ENCODE results near the gene GFRA1.
A peak's percentile ranks its signal among the peaks of the same experiment; 100 is the strongest.

GFRA1 gene

DNA sequence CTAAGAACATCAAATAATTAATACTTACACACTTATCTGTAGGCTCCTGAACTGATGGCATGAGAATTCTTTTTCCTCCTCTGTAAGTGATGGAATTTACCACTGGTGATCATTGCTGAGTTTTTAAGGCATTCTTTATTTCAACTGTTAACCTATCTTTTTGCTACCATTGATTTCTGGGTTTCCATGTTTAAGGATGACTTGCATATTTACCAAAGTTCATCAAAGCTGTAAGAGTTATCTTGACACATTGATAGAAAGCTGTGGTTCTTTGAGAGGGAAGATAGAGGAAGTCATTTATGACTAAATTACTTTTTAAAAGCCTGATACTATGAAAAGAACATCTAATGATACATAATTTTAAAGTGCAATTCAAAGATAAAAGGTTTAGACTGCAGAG lies 19.5 kb upstream of the GFRA1 start:
- Histone ChIP-seq H3K4me1 (ENCODE audit: insufficient read depth, low read length) (no peaks in the 10 kb centered on the region), H3K27me3 (ENCODE audit: control insufficient read depth in 1 of 2, insufficient read depth in 2 of 2, low read length in 2 of 2) (no peaks in the 10 kb centered on the region), H3K4me3 (ENCODE audit: low read depth in 1 of 2, low read length in 2 of 2) (no peak overlapping the region), H3K36me3 (ENCODE audit: insufficient read depth, low read length) (no peaks in the 10 kb centered on the region), H3K9ac (ENCODE audit: low read length) (no peak overlapping the region), H3K9me3 (ENCODE audit: low read length) (no peaks in the 10 kb centered on the region), H3K27ac (ENCODE audit: low read depth, low read length) (no peak overlapping the region)

DNA sequence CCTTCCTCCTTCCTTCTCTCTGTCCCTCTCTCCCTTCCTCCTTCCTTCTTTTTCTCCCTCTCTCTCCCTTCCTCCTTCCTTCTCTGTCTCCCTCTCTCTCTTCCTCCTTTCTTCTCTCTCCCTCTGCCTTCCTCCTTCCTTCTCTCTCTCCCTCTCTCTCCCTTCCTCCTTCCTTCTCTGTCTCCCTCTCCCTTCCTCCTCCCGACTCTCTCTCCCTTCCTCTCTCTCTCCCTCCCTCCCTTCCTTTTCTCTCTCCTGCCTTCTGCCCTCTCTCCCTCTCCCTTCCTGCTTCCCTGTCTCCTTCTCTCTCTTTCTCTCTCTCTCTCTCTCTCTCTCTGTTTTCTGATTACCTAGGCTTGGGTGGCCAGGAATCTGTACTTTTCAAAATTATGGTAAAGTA lies 16.6 kb upstream of the GFRA1 start:
- Histone ChIP-seq H3K36me3 (ENCODE audit: insufficient read depth, low read length) (no peaks in the 10 kb centered on the region), H3K27me3 (ENCODE audit: control insufficient read depth in 1 of 2, insufficient read depth in 2 of 2, low read length in 2 of 2) (no peaks in the 10 kb centered on the region), H3K4me3 (ENCODE audit: low read depth in 1 of 2, low read length in 2 of 2) (no peak overlapping the region), H3K9ac (ENCODE audit: low read length) (no peak overlapping the region), H3K9me3 (ENCODE audit: low read length) (no peaks in the 10 kb centered on the region), H3K4me1 (ENCODE audit: insufficient read depth, low read length) (no peaks in the 10 kb centered on the region), H3K27ac (ENCODE audit: low read depth, low read length) (no peak overlapping the region)

DNA sequence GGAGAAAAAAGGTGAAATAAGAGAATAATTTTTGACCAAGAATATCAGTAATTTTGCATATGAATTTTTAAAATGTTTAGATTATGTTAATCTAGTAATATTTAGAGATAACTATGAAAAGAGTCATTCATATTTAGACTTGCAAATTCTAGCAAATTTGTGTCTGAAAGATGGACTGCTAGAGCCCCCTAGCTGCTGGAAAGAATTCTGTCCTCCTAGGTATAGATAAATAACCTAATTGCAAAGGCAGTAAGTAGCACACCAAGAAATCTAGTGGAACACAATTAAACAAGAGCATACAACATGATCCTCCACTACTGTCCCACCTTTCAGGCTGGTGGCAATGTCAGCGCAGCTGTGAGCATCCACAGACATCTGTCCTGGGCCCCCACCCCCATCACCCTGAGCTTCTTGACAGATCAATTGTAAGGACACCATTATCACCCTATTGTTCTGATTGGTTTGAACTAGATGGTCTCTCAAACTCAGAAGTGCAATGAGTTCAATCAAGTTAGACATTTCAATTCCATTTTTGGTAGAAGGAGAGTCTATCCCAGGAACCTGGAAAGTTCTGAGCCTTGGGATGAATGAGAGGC lies 15.0 kb upstream of the GFRA1 start:
- Histone ChIP-seq H3K4me3 (ENCODE audit: low read depth in 1 of 2, low read length in 2 of 2) (no peak overlapping the region), H3K27ac (ENCODE audit: low read depth, low read length) (no peak overlapping the region), H3K9ac (ENCODE audit: low read length) (no peak overlapping the region)

DNA sequence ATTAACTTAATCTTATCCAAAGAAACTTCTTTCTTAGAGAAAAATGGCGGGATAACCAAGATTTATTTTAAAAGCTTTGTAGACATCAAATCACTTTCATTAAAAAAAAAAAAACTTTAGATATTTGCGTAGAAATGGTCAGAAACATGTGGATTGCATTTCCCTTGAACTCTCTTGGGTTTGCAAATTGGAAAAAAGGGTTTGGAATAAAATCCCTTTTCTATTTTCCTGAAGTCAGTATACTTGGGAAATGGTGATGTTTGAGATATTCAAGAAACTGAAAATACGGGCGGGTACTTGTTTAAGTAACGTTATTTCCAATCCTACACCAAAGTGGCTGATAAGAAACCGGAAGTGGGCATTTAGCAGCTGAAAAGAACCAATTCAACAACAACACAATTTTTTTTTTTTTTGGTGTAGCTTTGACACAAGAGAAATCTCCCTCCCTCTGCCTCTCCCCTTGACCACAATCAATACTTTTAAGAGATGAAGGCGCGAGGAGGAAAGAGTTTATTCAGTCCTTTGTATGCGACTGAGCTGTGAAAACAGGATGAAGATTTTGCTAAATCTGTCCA lies 13.7 kb upstream of the GFRA1 start:
- H3K9me3 ChIP-seq (ENCODE audit: low read length), result no peaks in the 10 kb centered on the region
- no peaks in the 10 kb centered on the region for H3K27me3 ChIP-seq (ENCODE audit: control insufficient read depth in 1 of 2, insufficient read depth in 2 of 2, low read length in 2 of 2)
- no peak overlapping the region for H3K27ac ChIP-seq (ENCODE audit: low read depth, low read length)
- H3K4me1 ChIP-seq (ENCODE audit: insufficient read depth, low read length), result no peaks in the 10 kb centered on the region
- H3K4me3 ChIP-seq (ENCODE audit: low read depth in 1 of 2, low read length in 2 of 2), result no peak overlapping the region
- no peaks in the 10 kb centered on the region for H3K36me3 ChIP-seq (ENCODE audit: insufficient read depth, low read length)
- H3K9ac ChIP-seq (ENCODE audit: low read length), result no peak overlapping the region

More for the DNA sequence above, 15.0 kb upstream of the GFRA1 start:
- no peaks in the 10 kb centered on the region for H3K9me3 ChIP-seq (ENCODE audit: low read length)
- no peaks in the 10 kb centered on the region for H3K4me1 ChIP-seq (ENCODE audit: insufficient read depth, low read length)
- H3K36me3 ChIP-seq (ENCODE audit: insufficient read depth, low read length), result no peaks in the 10 kb centered on the region
- no peaks in the 10 kb centered on the region for H3K27me3 ChIP-seq (ENCODE audit: control insufficient read depth in 1 of 2, insufficient read depth in 2 of 2, low read length in 2 of 2)

DNA sequence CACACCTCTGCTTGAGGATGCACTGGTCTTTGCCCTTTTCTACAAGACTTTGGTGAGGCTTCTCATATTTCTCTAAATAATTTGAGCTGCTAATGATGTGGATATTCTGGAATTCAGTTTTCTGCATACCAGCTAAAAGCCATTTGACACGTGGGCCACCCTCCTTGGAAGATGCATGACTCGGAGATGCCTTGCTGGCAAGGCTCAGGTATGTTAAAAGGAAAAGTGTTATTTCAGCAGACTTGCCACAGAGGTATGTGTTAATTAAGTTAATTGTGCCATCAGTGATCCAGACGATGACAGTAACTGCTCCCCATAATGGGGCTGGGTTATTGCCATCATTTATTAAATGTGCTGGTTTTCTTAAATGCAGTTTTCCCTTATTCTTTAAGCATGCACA lies 8.8 kb upstream of the GFRA1 start:
- no peaks in the 10 kb centered on the region for H3K4me1 ChIP-seq (ENCODE audit: insufficient read depth, low read length)
- no peaks in the 10 kb centered on the region for H3K27me3 ChIP-seq (ENCODE audit: control insufficient read depth in 1 of 2, insufficient read depth in 2 of 2, low read length in 2 of 2)
- H3K9me3 ChIP-seq (ENCODE audit: low read length), result no peaks in the 10 kb centered on the region
- no peaks in the 10 kb centered on the region for H3K36me3 ChIP-seq (ENCODE audit: insufficient read depth, low read length)
- H3K27ac ChIP-seq (ENCODE audit: low read depth, low read length), result no peak overlapping the region
- no peak overlapping the region for H3K9ac ChIP-seq (ENCODE audit: low read length)
- no peak overlapping the region for H3K4me3 ChIP-seq (ENCODE audit: low read depth in 1 of 2, low read length in 2 of 2)

DNA sequence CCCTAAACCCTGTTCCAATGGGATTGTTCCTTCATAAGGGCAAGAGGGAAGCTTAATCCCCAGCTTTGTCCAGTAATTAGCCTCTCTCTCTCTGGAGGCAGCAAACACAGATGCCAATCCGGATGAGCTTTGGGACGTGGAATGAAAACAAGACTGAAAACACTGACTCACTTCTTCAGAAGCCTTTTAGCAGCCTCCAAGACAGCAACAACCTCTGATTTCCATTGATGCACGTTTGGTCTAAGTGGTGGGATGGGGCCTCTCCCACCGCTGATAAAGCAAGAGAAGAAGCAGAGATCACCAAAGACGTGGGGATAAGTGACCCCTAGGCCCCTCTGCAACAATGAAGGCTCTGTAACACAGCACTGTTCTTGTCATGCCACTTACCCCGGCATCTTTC lies 5.8 kb upstream of the GFRA1 start:
- H3K4me3 ChIP-seq (ENCODE audit: low read depth in 1 of 2, low read length in 2 of 2), result no peak overlapping the region
- H3K9me3 ChIP-seq (ENCODE audit: low read length), result no peaks in the 10 kb centered on the region
- H3K9ac ChIP-seq (ENCODE audit: low read length), result no peak overlapping the region
- no peak overlapping the region for H3K27ac ChIP-seq (ENCODE audit: low read depth, low read length)
- peaks cover 17 to 23% of the 10 kb centered on the region in 2 donors for H3K27me3 ChIP-seq (ENCODE audit: control insufficient read depth in 1 of 2, insufficient read depth in 2 of 2, low read length in 2 of 2)
- H3K4me1 ChIP-seq (ENCODE audit: insufficient read depth, low read length), result no peaks in the 10 kb centered on the region
- no peaks in the 10 kb centered on the region for H3K36me3 ChIP-seq (ENCODE audit: insufficient read depth, low read length)

DNA sequence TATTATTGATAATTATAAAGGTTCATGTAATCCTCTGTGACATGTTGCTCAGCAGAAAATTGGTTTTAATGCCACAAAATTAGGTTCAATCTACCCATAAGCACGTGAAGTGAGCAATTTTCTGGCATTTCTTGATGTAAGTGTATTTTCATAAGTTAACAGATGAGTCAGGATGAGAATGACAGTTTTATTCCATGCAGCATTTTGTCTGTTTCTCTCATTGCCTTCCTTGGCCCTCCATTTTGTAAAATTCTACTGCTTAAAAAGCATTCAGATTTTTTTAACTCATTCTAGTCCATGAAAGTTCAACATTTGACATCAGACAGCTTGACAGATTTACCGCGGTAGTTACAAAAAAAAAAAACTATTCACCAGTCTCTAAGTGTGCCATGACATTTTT lies 4.0 kb upstream of the GFRA1 start:
- Histone ChIP-seq H3K36me3 (ENCODE audit: insufficient read depth, low read length) (no peaks in the 10 kb centered on the region), H3K27ac (ENCODE audit: low read depth, low read length) (no peak overlapping the region), H3K4me1 (ENCODE audit: insufficient read depth, low read length) (no peaks in the 10 kb centered on the region), H3K27me3 (ENCODE audit: control insufficient read depth in 1 of 2, insufficient read depth in 2 of 2, low read length in 2 of 2) (peaks cover 20 to 41% of the 10 kb centered on the region in 2 donors), H3K4me3 (ENCODE audit: low read depth in 1 of 2, low read length in 2 of 2) (no peak overlapping the region), H3K9me3 (ENCODE audit: low read length) (no peaks in the 10 kb centered on the region), H3K9ac (ENCODE audit: low read length) (no peak overlapping the region)

DNA sequence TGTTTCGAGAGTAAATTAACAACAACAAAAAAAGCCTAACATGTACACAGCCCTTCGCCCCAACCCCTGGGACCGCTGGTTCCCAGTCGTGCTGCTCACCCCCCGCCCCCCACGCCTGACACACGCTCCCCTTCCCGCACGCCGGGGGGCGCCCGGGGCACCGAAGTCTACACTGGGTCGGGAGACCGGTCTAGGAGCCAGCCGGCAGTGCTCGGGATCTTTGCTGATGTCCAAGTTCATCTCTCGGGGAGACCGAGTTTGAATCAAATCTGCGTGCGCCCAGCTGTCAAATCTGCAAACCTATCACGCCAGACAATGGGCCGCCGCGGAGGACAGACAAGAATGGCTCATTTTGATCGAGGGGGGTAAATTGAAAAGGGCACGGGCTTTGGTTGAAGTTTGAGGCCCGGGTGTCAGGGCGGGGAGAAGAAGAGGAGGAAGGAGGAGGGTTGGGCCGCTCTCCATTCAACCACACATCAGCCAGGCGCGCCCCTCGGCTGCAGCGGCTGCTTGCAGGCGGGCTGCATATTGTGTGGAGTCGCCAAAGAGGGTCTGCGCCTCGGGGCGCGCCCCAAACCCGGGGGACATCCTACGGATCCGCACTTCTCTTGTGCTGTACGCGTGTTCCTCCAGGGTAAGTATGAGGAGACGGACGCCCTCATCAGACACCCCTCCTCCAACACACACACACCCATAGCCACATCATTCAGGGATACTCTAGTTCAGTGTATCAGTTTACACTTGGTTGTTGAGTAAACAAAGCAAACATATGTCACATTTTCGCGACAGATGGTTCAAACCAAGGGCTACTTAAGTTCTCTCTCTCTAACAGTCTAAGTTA lies 1.3 kb upstream of the GFRA1 start:
- Histone ChIP-seq H3K27ac (ENCODE audit: low read depth, low read length) (peak overlapping the region; percentile 66), H3K9me3 (ENCODE audit: low read length) (no peaks in the 10 kb centered on the region), H3K4me3 (ENCODE audit: low read depth in 1 of 2, low read length in 2 of 2) (peak overlapping the region; percentile 75 to 77), H3K36me3 (ENCODE audit: insufficient read depth, low read length) (no peaks in the 10 kb centered on the region), H3K27me3 (ENCODE audit: control insufficient read depth in 1 of 2, insufficient read depth in 2 of 2, low read length in 2 of 2) (peaks cover 20 to 59% of the 10 kb centered on the region in 2 donors), H3K9ac (ENCODE audit: low read length) (no peak overlapping the region), H3K4me1 (ENCODE audit: insufficient read depth, low read length) (no peaks in the 10 kb centered on the region)

DNA sequence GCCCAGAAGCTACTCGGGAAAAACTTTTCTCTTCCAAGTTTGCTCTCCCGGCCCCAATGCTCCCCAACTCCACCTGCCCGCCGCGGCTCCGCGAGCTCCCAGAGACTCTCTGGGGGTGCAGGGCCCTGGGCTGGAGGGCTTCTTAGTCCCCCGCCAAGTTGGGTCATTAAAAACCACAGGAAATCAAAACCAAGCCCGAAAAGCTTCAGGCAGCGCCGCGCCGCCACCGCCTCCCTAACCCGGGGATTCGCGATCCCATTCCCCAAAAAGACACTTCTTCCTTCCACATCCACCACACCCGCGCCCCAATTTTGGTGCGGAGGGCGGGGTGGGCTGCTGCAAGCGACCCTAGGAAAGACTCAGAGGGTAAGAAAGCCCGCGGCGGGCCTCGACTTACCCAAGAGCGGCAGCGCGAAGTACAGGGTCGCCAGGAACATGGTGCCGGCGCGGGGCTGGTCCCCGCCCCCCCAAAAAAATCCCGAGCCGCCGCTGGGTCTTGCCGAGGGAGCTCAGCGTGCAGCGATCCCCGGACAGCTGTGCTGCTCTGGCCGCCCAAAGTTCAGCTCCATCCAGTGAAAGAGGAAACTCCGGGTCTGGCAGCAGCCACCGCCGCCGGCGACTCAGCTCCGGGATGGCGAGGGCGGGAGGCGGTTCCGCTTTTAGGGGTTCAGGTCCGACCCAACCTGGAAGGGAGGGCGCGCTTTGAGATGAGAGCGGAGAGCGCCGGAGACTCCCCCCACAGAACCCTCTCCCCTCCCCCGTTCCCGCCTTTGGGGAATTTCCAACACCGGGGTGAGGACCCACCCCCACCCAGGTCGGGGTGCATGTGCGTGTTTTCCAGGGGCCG lies 1.2 kb downstream of the GFRA1 start:
- Histone ChIP-seq H3K36me3 (ENCODE audit: insufficient read depth, low read length) (peaks cover 2% of the 10 kb centered on the region), H3K9ac (ENCODE audit: low read length) (no peak overlapping the region), H3K4me1 (ENCODE audit: insufficient read depth, low read length) (no peaks in the 10 kb centered on the region), H3K4me3 (ENCODE audit: low read depth in 1 of 2, low read length in 2 of 2) (peak overlapping the region; percentile 75 to 77), H3K27me3 (ENCODE audit: control insufficient read depth in 1 of 2, insufficient read depth in 2 of 2, low read length in 2 of 2) (peaks cover 20 to 59% of the 10 kb centered on the region in 2 donors), H3K27ac (ENCODE audit: low read depth, low read length) (peak overlapping the region; percentile 68), H3K9me3 (ENCODE audit: low read length) (no peaks in the 10 kb centered on the region)

DNA sequence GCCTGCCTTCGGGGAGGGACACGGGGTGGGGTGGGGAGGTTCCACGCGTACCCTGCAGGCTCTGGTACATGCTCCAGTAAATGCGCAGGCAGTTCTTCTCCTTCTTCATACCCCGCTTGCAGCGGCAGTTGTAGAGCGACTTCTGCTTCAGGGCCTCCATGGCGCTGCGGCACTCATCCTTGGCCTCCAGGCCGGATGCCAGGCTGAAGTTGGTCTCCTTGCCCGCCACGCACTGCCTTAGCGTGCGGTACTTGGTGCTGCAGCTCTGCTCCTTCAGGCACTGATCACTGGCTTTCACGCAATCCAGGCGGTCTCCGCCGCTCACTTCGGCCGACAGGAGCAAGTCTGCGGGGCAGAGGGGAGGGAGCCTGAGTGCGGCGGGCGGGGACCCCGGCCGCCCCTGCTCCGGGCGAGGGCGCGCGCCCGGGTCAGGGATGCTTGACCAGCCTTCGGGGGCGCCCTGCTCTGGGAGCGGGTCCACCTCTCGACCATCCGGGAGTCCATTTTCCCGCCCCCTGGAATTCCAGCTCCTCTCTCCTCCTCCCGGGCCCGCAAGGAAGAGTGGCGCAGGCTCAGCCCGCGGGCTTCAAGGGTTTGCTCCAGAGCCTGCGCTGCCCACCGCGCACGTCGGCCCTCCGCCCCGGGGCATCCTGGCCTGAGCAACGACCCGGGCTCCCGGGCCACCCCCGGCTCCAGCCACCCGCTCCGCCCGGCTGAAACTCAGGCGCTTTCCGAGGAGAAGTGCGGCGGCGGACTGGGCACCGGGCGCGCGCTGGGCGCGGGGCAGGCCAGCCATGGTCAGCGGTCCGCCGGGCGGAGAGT lies 2.0 kb downstream of the GFRA1 start:
- H3K4me3 ChIP-seq (ENCODE audit: low read depth in 1 of 2, low read length in 2 of 2), result peak overlapping the region; percentile 75 to 77
- H3K9ac ChIP-seq (ENCODE audit: low read length), result no peak overlapping the region
- peaks cover 2% of the 10 kb centered on the region for H3K36me3 ChIP-seq (ENCODE audit: insufficient read depth, low read length)
- H3K9me3 ChIP-seq (ENCODE audit: low read length), result no peaks in the 10 kb centered on the region
- H3K27me3 ChIP-seq (ENCODE audit: control insufficient read depth in 1 of 2, insufficient read depth in 2 of 2, low read length in 2 of 2), result peaks cover 19 to 57% of the 10 kb centered on the region in 2 donors
- no peaks in the 10 kb centered on the region for H3K4me1 ChIP-seq (ENCODE audit: insufficient read depth, low read length)
- peak overlapping the region; percentile 68 for H3K27ac ChIP-seq (ENCODE audit: low read depth, low read length)

All from muscle layer of colon (tissue), 2 donors.